GM19397 (cell line): ENCODE measurements around the gene ITGB3.

Experiments used
- ATAC-seq: cut with Tn5 transposase; IDR thresholded peaks from one replicate; pipeline ENCODE4 v1.9.1; 2021; ENCODE audit warnings: mild to moderate bottlenecking, moderate library complexity; ENCODE audit not compliant: unreplicated experiment

ITGB3 gene

GRCh38 chr17:47295874-47296255 is 42.2 kb downstream of the ITGB3 start:
- no peak for ATAC-seq

- ATAC-seq: no peak
Measured at GRCh38 chr17:47297661-47298400, 44.2 kb downstream of the ITGB3 start.

- ATAC-seq: no peak
Measured at GRCh38 chr17:47298712-47299111, 45.1 kb downstream of the ITGB3 start.

- ATAC-seq: no peak
Measured at GRCh38 chr17:47299239-47299910, 45.7 kb downstream of the ITGB3 start.

- ATAC-seq: no peak
Measured at GRCh38 chr17:47300718-47301117, 47.1 kb downstream of the ITGB3 start.

GRCh38 chr17:47301161-47301560 is 47.5 kb downstream of the ITGB3 start:
- no peak for ATAC-seq

- ATAC-seq: no peak
Measured at GRCh38 chr17:47301831-47302230, 48.2 kb downstream of the ITGB3 start.

GRCh38 chr17:47304186-47304585 is 50.6 kb downstream of the ITGB3 start:
- no peak for ATAC-seq

GRCh38 chr17:47305302-47305923 is 51.8 kb downstream of the ITGB3 start:
- ATAC-seq: no peak

GRCh38 chr17:47310186-47310733 is 56.6 kb downstream of the ITGB3 start:
- ATAC-seq: no peak

GRCh38 chr17:47311420-47311819 is 57.8 kb downstream of the ITGB3 start:
- no peak for ATAC-seq

- ATAC-seq: no peak
Measured at GRCh38 chr17:47315451-47316266, 62.0 kb downstream of the ITGB3 start.

- no peak for ATAC-seq
Measured at GRCh38 chr17:47316311-47316710, 62.7 kb downstream of the ITGB3 start.

- no peak for ATAC-seq
Measured at GRCh38 chr17:47317119-47317518, 63.5 kb downstream of the ITGB3 start.

- no peak for ATAC-seq
Measured at GRCh38 chr17:47318197-47318918, 64.7 kb downstream of the ITGB3 start.

- ATAC-seq: no peak
Measured at GRCh38 chr17:47320879-47321502, 67.4 kb downstream of the ITGB3 start.

GRCh38 chr17:47323382-47324223 is 70.0 kb downstream of the ITGB3 start, which contains the start of gene EFCAB13:
EFCAB13 (plus strand) TSS chr17:47323955; CDS start chr17:47328354, 4,399 bp downstream.
- peak; percentile 90 for ATAC-seq

GRCh38 chr17:47324224-47325020 is 70.8 kb downstream of the ITGB3 start:
- peak; percentile 29 for ATAC-seq
